Iris pigment epithelial cell (primary cell): ENCODE results near the gene APBB3.

ENCODE experiments used
- DNase-seq: peaks from one replicate; pipeline ENCODE4 v3.0.0-alpha.2; 2011; ENCODE audit warnings: low read depth

Gene APBB3

GRCh38 chr5:140553657-140554056 lies 10.7 kb downstream of the APBB3 start:
- no peak for DNase-seq

- DNase-seq = no peak
These were observed 12.5 kb downstream of the APBB3 start for GRCh38 chr5:140551872-140552271.

GRCh38 chr5:140550147-140551079 lies 14.0 kb downstream of the APBB3 start:
- DNase-seq = no peak

- peak; percentile 49 for DNase-seq
These were observed 14.9 kb downstream of the APBB3 start for GRCh38 chr5:140549237-140550144.

GRCh38 chr5:140548791-140549190 lies 15.6 kb downstream of the APBB3 start:
- no peak for DNase-seq

- no peak for DNase-seq
These were observed 16.1 kb downstream of the APBB3 start for GRCh38 chr5:140548300-140548688.

- peak; percentile 95 for DNase-seq
These were observed 16.7 kb downstream of the APBB3 start, which contains the start of gene EIF4EBP3 for GRCh38 chr5:140547508-140548299. TSS of gene EIF4EBP3 (plus strand) at chr5:140547662. CDS start at chr5:140547738, 76 bp downstream.

GRCh38 chr5:140546851-140547507 lies 17.4 kb downstream of the APBB3 start:
- no peak for DNase-seq

GRCh38 chr5:140545606-140546005 lies 18.8 kb downstream of the APBB3 start:
- DNase-seq = no peak

GRCh38 chr5:140544986-140545385 lies 19.4 kb downstream of the APBB3 start:
- DNase-seq = no peak

- DNase-seq = no peak
These were observed 21.4 kb downstream of the APBB3 start for GRCh38 chr5:140542972-140543371.

GRCh38 chr5:140540227-140540626 lies 24.2 kb downstream of the APBB3 start:
- DNase-seq = no peak

- DNase-seq = no peak
These were observed 40.4 kb downstream of the APBB3 start for GRCh38 chr5:140524003-140524402.

- no peak for DNase-seq
These were observed 51.3 kb downstream of the APBB3 start for GRCh38 chr5:140513124-140513523.

- no peak for DNase-seq
These were observed 54.5 kb downstream of the APBB3 start for GRCh38 chr5:140509898-140510297.
